Thyroid gland (tissue), 4 donors: Measurements from ENCODE around the gene SLC6A16. TPM values are rescaled to one million over a fixed set of nuclear protein-coding genes. Genes with fewer than 3 reads are reported as not detected.
"Not testable (repeated sequence)": the region's sequence is repeated elsewhere in the genome, so short reads cannot be mapped to it uniquely, and the experiment has no call there.

Experiments
- DNase-seq, 2 donors: peaks; one replicate each; pipeline ENCODE4 v3.0.0-alpha.2; 2019
- H3K27ac ChIP-seq, 3 donors: fragments of 200-600 bp; sonication (generic); 1 replicate in 2 of 3; 2 replicates in 1 of 3; pipeline ENCODE4 v1.5.1; 2016 to 2019; ENCODE audit warnings: mild to moderate bottlenecking in 1 of 3, moderate library complexity in 1 of 3
- H3K27me3 ChIP-seq: fragments of 200-600 bp; sonication (generic); one replicate; pipeline ENCODE4 v1.5.1; 2019
- H3K36me3 ChIP-seq, 2 donors: fragments of 200-600 bp; sonication (generic); one replicate each; pipeline ENCODE4 v1.5.1; 2016 to 2019
- H3K4me1 ChIP-seq, 2 donors: fragments of 200-600 bp; sonication (generic); one replicate each; pipeline ENCODE4 v1.5.1; 2017 to 2019
- H3K4me3 ChIP-seq, 3 donors: fragments of 200-600 bp; sonication (generic); replicated peaks in 1 of 3; 1 replicate in 2 of 3; 2 replicates in 1 of 3; pipeline ENCODE4 v1.5.1; 2016; ENCODE audit warnings: mild to moderate bottlenecking in 1 of 3
- H3K9me3 ChIP-seq: fragments of 200-600 bp; sonication (generic); one replicate; pipeline ENCODE4 v1.5.1; 2017
- CTCF ChIP-seq, 6 experiments: fragments of 200-600 bp in 3 of 6; fragments of 450-650 bp in 3 of 6; sonication (generic) in 3 of 6; IDR thresholded peaks; one replicate each; pipeline ENCODE4 v1.5.1; 2016 to 2019; ENCODE audit warnings: antibody characterized with exemption in 6 of 6, mild to moderate bottlenecking in 2 of 6, inconsistent platforms in 1 of 6, moderate library complexity in 1 of 6
- POLR2A ChIP-seq, 2 donors: fragments of 450-650 bp; IDR thresholded peaks; one replicate each; pipeline ENCODE4 v1.6.1; 2017; ENCODE audit warnings: antibody characterized with exemption in 2 of 2, mild to moderate bottlenecking in 2 of 2, moderate library complexity in 1 of 2
- WGBS, 2 donors: methylation state at CpG; one replicate each; pipeline ENCODE4 v1.1.5; 2017; 5-methylcytosine and 5-hydroxymethylcytosine counted together
- intact Hi-C: fragments of 100-400 bp; cut with DNase I; formaldehyde crosslinking; loops from one replicate; pipeline ENCODE4 v1.15.1; 2023
- total RNA-seq, 4 donors: library from RNA; depleted of rRNA; stranded (reverse); fragments of >200 nt; gene quantifications; one replicate each; pipeline ENCODE4 v1.2.3, GENCODE V29; 2016

SLC6A16 gene
- total RNA-seq, 4 donors from 2014 or later, result 0.24 to 7.8 (median 1.4) TPM

- WGBS, 2 donors, result 33 to 43% methylated on average over 2 of the region's 2 CpGs
- H3K4me1 ChIP-seq, result no peaks in the 10 kb centered on the region
- intact Hi-C loops, result no loop called here
These were observed 37.7 kb downstream of the SLC6A16 start for GRCh38 chr19:49287141-49287770.

GRCh38 chr19:49282184-49282583 lies 42.8 kb downstream of the SLC6A16 start:
- DNase-seq, result no peak
- Histone ChIP-seq H3K4me3 (no peak overlapping the region), H3K36me3 (no peaks in the 10 kb centered on the region), H3K27me3 (no peaks in the 10 kb centered on the region), H3K27ac (no peak overlapping the region), H3K4me1 (no peaks in the 10 kb centered on the region), H3K9me3 (no peaks in the 10 kb centered on the region)
- intact Hi-C loops, result no loop called here
- 84 to 89% methylated on average over 13 of the region's 13 CpGs for WGBS, 2 donors
- TF ChIP-seq POLR2A (IDR thresholded peaks at IDR 0.05) (no peak), CTCF (IDR thresholded peaks at IDR 0.05) (no peak)

More at GRCh38 chr19:49287141-49287770, 37.7 kb downstream of the SLC6A16 start:
- Histone ChIP-seq H3K4me3 (no peak overlapping the region), H3K27me3 (no peaks in the 10 kb centered on the region), H3K36me3 (no peaks in the 10 kb centered on the region), H3K9me3 (no peaks in the 10 kb centered on the region), H3K27ac (no peak overlapping the region)
- no peak for DNase-seq
- no peak for TF ChIP-seq CTCF (IDR thresholded peaks at IDR 0.05)
- no peak for TF ChIP-seq POLR2A (IDR thresholded peaks at IDR 0.05)

GRCh38 chr19:49272204-49272603 lies 52.8 kb downstream of the SLC6A16 start:
- Histone ChIP-seq H3K4me1 (no peaks in the 10 kb centered on the region), H3K9me3 (no peaks in the 10 kb centered on the region), H3K36me3 (no peaks in the 10 kb centered on the region), H3K27me3 (no peaks in the 10 kb centered on the region), H3K27ac (no peak overlapping the region), H3K4me3 (no peak overlapping the region)
- intact Hi-C loops, result no loop called here
- WGBS, 2 donors, result 93 to 95% methylated on average over 4 of the region's 4 CpGs
- TF ChIP-seq CTCF (IDR thresholded peaks at IDR 0.05) (no peak), POLR2A (IDR thresholded peaks at IDR 0.05) (no peak)
- DNase-seq, result no peak

GRCh38 chr19:49271080-49271753 lies 53.8 kb downstream of the SLC6A16 start:
- H3K27ac ChIP-seq, result no peak overlapping the region
- no peak overlapping the region for H3K4me3 ChIP-seq
- TF ChIP-seq CTCF (IDR thresholded peaks at IDR 0.05) (no peak), POLR2A (IDR thresholded peaks at IDR 0.05) (no peak)
- no peaks in the 10 kb centered on the region for H3K4me1 ChIP-seq
- 74% methylated on average over 4 of the region's 4 CpGs for WGBS, 2 donors
- intact Hi-C loops, result no loop called here
- no peaks in the 10 kb centered on the region for H3K9me3 ChIP-seq
- no peak for DNase-seq
- no peaks in the 10 kb centered on the region for H3K36me3 ChIP-seq
- H3K27me3 ChIP-seq, result no peaks in the 10 kb centered on the region

GRCh38 chr19:49266409-49266808 lies 58.6 kb downstream of the SLC6A16 start:
- intact Hi-C loops, result not testable (repeated sequence)

More at GRCh38 chr19:49266409-49266808, 58.6 kb downstream of the SLC6A16 start:
- TF ChIP-seq CTCF (IDR thresholded peaks at IDR 0.05), result peak in 5 of 6 experiments; percentile 20 to 54 (median 48)
- 24 to 34% methylated on average over 12 of the region's 12 CpGs for WGBS, 2 donors
- not testable (repeated sequence) for H3K27ac ChIP-seq, H3K4me3 ChIP-seq, H3K27me3 ChIP-seq, H3K4me1 ChIP-seq, H3K36me3 ChIP-seq, H3K9me3 ChIP-seq
- peak; percentile 42 to 58 for DNase-seq
